Activated CD4-positive, alpha-beta T cell treated with anti-CD3 and anti-CD28 coated beads, Interleukin-2, amount 10 ng/mL, durations not matched to agents 7 days and 5 days (primary cell): ENCODE results near the gene MTRR. TPM values are rescaled to one million over a fixed set of nuclear protein-coding genes. Genes with fewer than 3 reads are reported as not detected.
A peak's percentile ranks its signal among the peaks of the same experiment; 100 is the strongest.

Source experiments
- CTCF ChIA-PET: fragments of 350-600 bp; sonication (Branson Sonifier 250); formaldehyde crosslinking; loops from one replicate; lab custom pipeline; 2021; ENCODE audit warnings: antibody characterized with exemption; lab: Charles Lee
- POLR2A ChIA-PET: fragments of 350-600 bp; sonication (Branson Sonifier 250); formaldehyde crosslinking; loops from one replicate; lab custom pipeline; 2021; ENCODE audit warnings: antibody characterized with exemption; lab: Charles Lee
- DNase-seq: peaks from one replicate; pipeline ENCODE4 v3.0.0-alpha.2; 2020
- H3K27ac Mint-ChIP-seq: one replicate; pipeline ENCODE4 v1.8.0; 2021; ENCODE audit warnings: mild to moderate bottlenecking, moderate library complexity, mixed read lengths
- H3K27me3 Mint-ChIP-seq: one replicate; pipeline ENCODE4 v1.8.0; 2021; ENCODE audit warnings: mixed read lengths
- H3K36me3 Mint-ChIP-seq: one replicate; pipeline ENCODE4 v1.8.0; 2021; ENCODE audit warnings: low read depth, mixed read lengths
- H3K4me1 Mint-ChIP-seq: one replicate; pipeline ENCODE4 v1.8.0; 2021; ENCODE audit warnings: mixed read lengths
- H3K4me3 Mint-ChIP-seq: one replicate; pipeline ENCODE4 v1.8.0; 2021; ENCODE audit warnings: mild to moderate bottlenecking, moderate library complexity, mixed read lengths
- H3K9me3 Mint-ChIP-seq: one replicate; pipeline ENCODE4 v1.8.0; 2021; ENCODE audit warnings: mixed read lengths
- total RNA-seq, 2 experiments: library from RNA; stranded (reverse); gene quantifications; one replicate each; pipeline ENCODE4 v1.2.3, GENCODE V29; 2021

MTRR gene
- total RNA-seq, 2 experiments from 2014 or later = 53.5 to 56.5 TPM

DNA sequence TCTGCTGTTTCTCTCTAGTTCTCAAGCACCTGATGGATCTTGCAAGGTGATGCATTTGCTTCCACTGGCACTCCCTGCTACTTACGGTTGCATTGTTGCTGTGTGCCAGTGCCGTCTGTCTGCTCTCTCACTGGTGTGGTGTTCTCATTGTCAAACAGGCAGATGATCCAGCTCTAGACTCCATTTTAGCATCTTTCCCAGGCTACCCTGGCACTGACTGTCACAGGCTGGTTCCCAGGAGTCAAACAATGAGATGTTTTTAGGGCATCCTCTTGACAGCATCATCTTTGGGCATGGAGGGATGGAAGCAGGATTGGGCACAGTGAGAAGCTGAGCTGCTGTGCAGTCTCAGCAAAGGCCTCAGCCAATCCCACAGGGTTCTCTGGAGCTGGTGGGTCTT, 12.9 kb downstream of the MTRR start:
- POLR2A ChIA-PET = no interaction called here

DNA sequence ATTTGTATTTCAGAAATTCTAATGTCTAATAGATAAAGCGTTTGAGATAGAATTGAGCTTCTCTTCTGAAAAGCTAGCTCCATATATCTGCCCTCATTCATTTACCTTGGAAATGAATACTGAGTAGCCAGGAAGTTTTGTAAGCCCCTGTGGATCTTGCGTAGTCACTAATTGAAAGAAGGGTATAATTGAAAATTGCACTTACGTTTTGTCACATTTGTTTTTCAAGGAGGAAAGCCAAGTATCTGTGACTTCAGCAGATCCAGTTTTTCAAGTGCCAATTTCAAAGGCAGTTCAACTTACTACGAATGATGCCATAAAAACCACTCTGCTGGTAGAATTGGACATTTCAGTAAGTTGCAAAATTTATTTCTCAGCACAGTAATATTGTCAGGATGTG, 14.0 kb downstream of the MTRR start:
- Mint-ChIP-seq H3K36me3 (peaks cover 49% of the 10 kb centered on the region), H3K9me3 (no peaks in the 10 kb centered on the region), H3K4me1 (peaks cover 13% of the 10 kb centered on the region), H3K27me3 (no peaks in the 10 kb centered on the region), H3K4me3 (no peak overlapping the region), H3K27ac (no peak overlapping the region)
- POLR2A ChIA-PET = no interaction called here
- CTCF ChIA-PET = interaction anchor here (1.7 kb wide), 1 partner anchor 13 kb away, joined by 5 read pairs; the partner anchor contains the start of genes FASTKD3 and MTRR
- no peak for DNase-seq

More for the DNA sequence above, 12.9 kb downstream of the MTRR start:
- peaks cover 51% of the 10 kb centered on the region for H3K36me3 Mint-ChIP-seq
- H3K4me1 Mint-ChIP-seq = peaks cover 15% of the 10 kb centered on the region
- DNase-seq = no peak
- H3K4me3 Mint-ChIP-seq = no peak overlapping the region
- CTCF ChIA-PET = interaction anchor here (1.7 to 2.1 kb wide), 2 partner anchors 9 to 12 kb away, joined by 5 to 7 read pairs; partner anchors contain the start of genes FASTKD3 and MTRR
- H3K9me3 Mint-ChIP-seq = no peaks in the 10 kb centered on the region
- no peaks in the 10 kb centered on the region for H3K27me3 Mint-ChIP-seq
- H3K27ac Mint-ChIP-seq = no peak overlapping the region

- peaks cover 5% of the 10 kb centered on the region for H3K4me1 Mint-ChIP-seq
- no peak for DNase-seq
- H3K27me3 Mint-ChIP-seq = no peaks in the 10 kb centered on the region
- CTCF ChIA-PET = no interaction called here
- no peaks in the 10 kb centered on the region for H3K9me3 Mint-ChIP-seq
- no peak overlapping the region for H3K4me3 Mint-ChIP-seq
- POLR2A ChIA-PET = no interaction called here
- H3K36me3 Mint-ChIP-seq = peaks cover 44% of the 10 kb centered on the region
- H3K27ac Mint-ChIP-seq = no peak overlapping the region
Measured at GRCh38 chr5:7884491-7885267, 15.7 kb downstream of the MTRR start.

- ChIA-PET POLR2A (no interaction called here), CTCF (interaction anchor here (0.7 to 1.2 kb wide), 4 partner anchors 14 to 1494 kb away, joined by 3 to 4 read pairs (median 4); no protein-coding TSS in a partner anchor)
- no peak for DNase-seq
- no peaks in the 10 kb centered on the region for H3K27me3 Mint-ChIP-seq
- no peak overlapping the region for H3K4me3 Mint-ChIP-seq
- no peak overlapping the region for H3K27ac Mint-ChIP-seq
- peaks cover 44% of the 10 kb centered on the region for H3K36me3 Mint-ChIP-seq
- no peaks in the 10 kb centered on the region for H3K9me3 Mint-ChIP-seq
- peaks cover 2% of the 10 kb centered on the region for H3K4me1 Mint-ChIP-seq
Measured at GRCh38 chr5:7886849-7887475, 18.0 kb downstream of the MTRR start.

DNA sequence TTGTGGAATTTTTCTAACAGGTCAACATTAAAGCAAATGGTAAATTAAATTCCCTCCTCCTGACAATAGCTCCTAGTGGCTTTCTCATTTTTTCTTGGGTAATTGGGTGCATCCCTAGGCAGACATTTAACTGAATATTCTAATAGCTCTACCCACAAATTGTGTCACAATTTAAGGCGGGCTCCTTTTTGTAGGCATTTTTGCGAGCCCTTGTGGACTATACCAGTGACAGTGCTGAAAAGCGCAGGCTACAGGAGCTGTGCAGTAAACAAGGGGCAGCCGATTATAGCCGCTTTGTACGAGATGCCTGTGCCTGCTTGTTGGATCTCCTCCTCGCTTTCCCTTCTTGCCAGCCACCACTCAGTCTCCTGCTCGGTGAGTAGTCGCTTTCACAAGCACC, 20.0 kb downstream of the MTRR start:
- H3K27ac Mint-ChIP-seq = no peak overlapping the region
- peaks cover 54% of the 10 kb centered on the region for H3K36me3 Mint-ChIP-seq

DNA sequence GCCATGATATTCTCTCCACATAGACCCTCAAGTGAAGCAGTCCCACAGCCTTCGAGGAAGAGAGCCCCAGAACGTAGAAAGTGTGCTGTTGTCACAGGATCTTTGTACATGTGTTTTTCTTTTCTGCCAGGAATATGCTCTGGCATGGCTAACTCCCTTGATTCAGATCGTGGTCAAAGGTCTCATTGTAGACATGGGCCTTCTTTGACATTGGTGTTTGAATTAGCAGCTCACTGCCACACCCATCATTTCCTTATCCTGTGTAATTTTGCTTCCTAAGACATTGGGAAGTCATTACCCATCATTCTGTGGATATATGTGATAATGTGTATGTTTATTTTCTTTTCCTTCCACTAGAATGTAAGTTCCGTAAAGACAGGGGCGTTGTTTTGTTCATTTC, 25.5 kb downstream of the MTRR start:
- Mint-ChIP-seq H3K27ac (no peak overlapping the region), H3K4me3 (no peak overlapping the region), H3K36me3 (peaks cover 76% of the 10 kb centered on the region), H3K9me3 (no peaks in the 10 kb centered on the region), H3K4me1 (peaks cover 14% of the 10 kb centered on the region), H3K27me3 (no peaks in the 10 kb centered on the region)
- ChIA-PET POLR2A (no interaction called here), CTCF (no interaction called here)
- DNase-seq = no peak

More for the DNA sequence above, 20.0 kb downstream of the MTRR start:
- CTCF ChIA-PET = interaction anchor here (1.1 kb wide), 1 partner anchor 25 kb away, joined by 3 read pairs; no protein-coding TSS in a partner anchor
- no peaks in the 10 kb centered on the region for H3K27me3 Mint-ChIP-seq
- H3K4me1 Mint-ChIP-seq = peaks cover 5% of the 10 kb centered on the region
- no peak for DNase-seq
- POLR2A ChIA-PET = no interaction called here
- no peak overlapping the region for H3K4me3 Mint-ChIP-seq
- no peaks in the 10 kb centered on the region for H3K9me3 Mint-ChIP-seq

DNA sequence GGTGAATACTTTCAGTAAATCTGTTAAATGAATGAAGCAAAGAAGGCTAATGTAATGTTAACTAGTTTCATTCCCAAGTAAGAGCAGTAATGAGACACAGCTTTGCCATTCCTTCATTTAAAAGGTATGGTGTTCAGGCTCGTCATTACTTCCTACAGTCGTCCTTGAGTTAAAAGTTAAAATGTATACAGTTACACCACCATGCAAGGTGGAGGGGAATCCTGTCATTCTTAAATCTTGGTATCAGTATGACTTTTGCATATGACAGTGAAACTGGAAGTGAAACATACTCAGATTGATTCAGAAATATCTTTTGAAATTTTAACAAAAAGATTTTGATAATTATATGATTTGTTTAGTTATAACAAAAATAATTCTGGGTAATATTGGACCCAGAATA, 25.9 kb downstream of the MTRR start:
- Mint-ChIP-seq H3K27ac (no peak overlapping the region), H3K9me3 (no peaks in the 10 kb centered on the region), H3K27me3 (no peaks in the 10 kb centered on the region), H3K4me3 (no peak overlapping the region), H3K36me3 (peaks cover 78% of the 10 kb centered on the region), H3K4me1 (peaks cover 14% of the 10 kb centered on the region)
- no peak for DNase-seq
- CTCF ChIA-PET = no interaction called here
- POLR2A ChIA-PET = no interaction called here

DNA sequence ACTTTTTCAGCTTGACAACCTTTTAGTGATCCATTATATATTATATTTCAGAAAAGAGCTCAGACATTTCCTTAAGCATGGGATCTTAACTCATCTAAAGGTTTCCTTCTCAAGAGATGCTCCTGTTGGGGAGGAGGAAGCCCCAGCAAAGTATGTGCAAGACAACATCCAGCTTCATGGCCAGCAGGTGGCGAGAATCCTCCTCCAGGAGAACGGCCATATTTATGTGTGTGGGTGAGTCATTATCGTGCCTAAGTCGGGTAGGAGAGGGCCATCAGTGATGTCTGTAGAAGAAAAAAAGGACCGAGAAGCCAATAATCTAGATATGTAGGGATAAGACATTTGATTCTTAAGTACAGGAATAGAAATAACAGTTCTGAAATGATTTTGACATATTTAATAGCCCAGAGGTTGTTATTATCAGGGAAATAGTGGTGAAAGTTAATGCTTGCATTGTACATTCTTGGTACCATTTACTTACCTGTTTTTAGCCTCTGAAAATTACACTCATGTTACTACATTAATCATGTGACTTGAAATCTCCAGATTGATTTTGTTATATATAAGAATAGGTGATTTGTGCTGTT, 28.2 kb downstream of the MTRR start:
- peak; percentile 23 for DNase-seq
- ChIA-PET POLR2A (no interaction called here), CTCF (no interaction called here)
- Mint-ChIP-seq H3K27ac (no peak overlapping the region), H3K36me3 (peaks cover 80% of the 10 kb centered on the region), H3K4me1 (peaks cover 14% of the 10 kb centered on the region), H3K4me3 (no peak overlapping the region), H3K27me3 (no peaks in the 10 kb centered on the region), H3K9me3 (no peaks in the 10 kb centered on the region)

DNA sequence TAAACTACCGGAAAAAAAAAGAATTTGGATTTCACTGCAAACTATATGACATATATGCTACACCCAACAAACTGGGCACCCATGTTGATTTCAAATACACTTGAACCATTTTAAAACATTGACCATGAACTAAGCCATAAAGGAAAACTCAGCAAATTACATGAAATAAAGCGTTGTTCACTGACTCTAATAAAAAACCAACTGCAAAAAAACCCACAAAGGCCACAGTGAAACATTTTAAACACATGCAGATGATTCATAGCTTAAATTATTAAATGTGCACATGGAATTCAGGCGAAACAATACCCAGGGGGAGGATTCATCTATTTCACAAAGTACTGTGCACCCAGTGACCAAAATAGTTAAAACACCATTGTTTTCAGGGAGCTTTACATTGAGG, 33.3 kb downstream of the MTRR start:
- peaks cover 4% of the 10 kb centered on the region for H3K9me3 Mint-ChIP-seq
- peaks cover 2% of the 10 kb centered on the region for H3K4me1 Mint-ChIP-seq
- DNase-seq = no peak
- CTCF ChIA-PET = no interaction called here
- POLR2A ChIA-PET = no interaction called here
- peaks cover 75% of the 10 kb centered on the region for H3K36me3 Mint-ChIP-seq
- no peak overlapping the region for H3K4me3 Mint-ChIP-seq
- H3K27me3 Mint-ChIP-seq = no peaks in the 10 kb centered on the region
- H3K27ac Mint-ChIP-seq = no peak overlapping the region

GRCh38 chr5:7902666-7903625, 34.0 kb downstream of the MTRR start:
- Mint-ChIP-seq H3K4me3 (no peak overlapping the region), H3K27me3 (no peaks in the 10 kb centered on the region), H3K9me3 (peaks cover 8% of the 10 kb centered on the region), H3K27ac (no peak overlapping the region), H3K36me3 (peaks cover 75% of the 10 kb centered on the region), H3K4me1 (peaks cover 2% of the 10 kb centered on the region)
- DNase-seq = no peak
- ChIA-PET CTCF (no interaction called here), POLR2A (no interaction called here)

DNA sequence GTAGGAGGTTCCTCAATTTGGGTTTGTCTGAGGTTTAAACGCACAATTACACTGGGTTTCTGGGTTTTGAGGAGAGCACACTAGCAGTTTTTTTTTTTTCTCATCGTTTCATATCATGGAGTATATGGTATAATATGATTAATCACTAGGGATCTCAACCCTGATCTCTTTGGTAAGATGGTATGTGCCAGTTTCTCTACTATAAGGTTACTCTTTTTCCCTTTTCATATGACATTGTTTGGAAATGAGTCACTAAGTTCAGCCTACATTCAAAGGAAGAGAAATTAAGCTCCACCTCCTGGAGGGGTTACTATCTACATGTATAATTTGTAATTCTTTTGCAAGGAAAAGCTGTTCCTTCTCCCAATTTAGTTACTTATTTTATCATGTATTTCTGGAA, 35.2 kb downstream of the MTRR start:
- ChIA-PET POLR2A (no interaction called here), CTCF (no interaction called here)
- Mint-ChIP-seq H3K36me3 (peaks cover 75% of the 10 kb centered on the region), H3K4me3 (no peak overlapping the region), H3K4me1 (peaks cover 2% of the 10 kb centered on the region), H3K27ac (no peak overlapping the region), H3K9me3 (peaks cover 15% of the 10 kb centered on the region), H3K27me3 (no peaks in the 10 kb centered on the region)
- DNase-seq = no peak

DNA sequence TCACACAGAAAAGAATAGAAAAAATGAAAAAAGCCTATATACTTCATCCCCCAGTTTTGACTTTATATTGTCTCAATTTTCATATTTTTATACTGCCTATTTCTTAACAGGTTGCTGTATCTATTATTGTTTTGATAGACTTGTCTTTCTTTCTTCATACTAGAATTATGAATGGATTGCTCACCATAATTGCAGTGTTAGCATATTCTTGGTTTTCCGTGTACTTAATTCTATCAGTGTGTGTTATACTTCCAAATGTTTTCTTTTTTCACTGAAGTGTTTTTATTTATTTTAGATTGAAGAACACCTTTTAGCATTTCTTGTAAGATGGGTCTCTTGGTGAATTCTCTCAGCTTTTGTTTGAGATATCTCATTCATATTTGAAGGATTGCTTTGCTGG, 38.7 kb downstream of the MTRR start:
- DNase-seq = no peak
- Mint-ChIP-seq H3K27me3 (no peaks in the 10 kb centered on the region), H3K4me1 (peaks cover under 1% of the 10 kb centered on the region), H3K9me3 (peaks cover 27% of the 10 kb centered on the region), H3K27ac (no peak overlapping the region), H3K4me3 (no peak overlapping the region), H3K36me3 (peaks cover 71% of the 10 kb centered on the region)
- ChIA-PET POLR2A (no interaction called here), CTCF (no interaction called here)
